NB4 (cell line): Measurements from ENCODE around the gene HDAC9.

Experiments
- DNase-seq: peaks from one replicate; pipeline ENCODE4 v3.0.0; 2010; ENCODE audit warnings: low read depth
- H3K4me3 ChIP-seq: one replicate; pipeline ENCODE4 v1.5.1; 2011; ENCODE audit warnings: mild to moderate bottlenecking, low read depth, low read length, moderate library complexity
- CTCF ChIP-seq: IDR thresholded peaks from one replicate; pipeline ENCODE4 v1.5.1; 2012; ENCODE audit warnings: low read depth, low read length
- MAX ChIP-seq: IDR thresholded peaks from 2 replicates; pipeline ENCODE4 v1.6.1; 2011; ENCODE audit warnings: low read depth, low read length
- MYC ChIP-seq: IDR thresholded peaks from 2 replicates; pipeline ENCODE4 v1.6.1; 2011; ENCODE audit warnings: low read depth, low read length
- POLR2A ChIP-seq: IDR thresholded peaks from 2 replicates; pipeline ENCODE4 v1.6.1; 2011; ENCODE audit warnings: mild to moderate bottlenecking; ENCODE audit not compliant: insufficient read length; ENCODE audit errors: extremely low read depth

The HDAC9 gene

GRCh38 chr7:18520450-18521235 lies 25.1 kb downstream of the HDAC9 start:
- DNase-seq, result peak; percentile 8
- H3K4me3 ChIP-seq, result no peak overlapping the region

GRCh38 chr7:18521236-18521589 lies 25.7 kb downstream of the HDAC9 start:
- TF ChIP-seq POLR2A, result no peak
- no peak for TF ChIP-seq MYC
- TF ChIP-seq CTCF, result no peak
- no peak for TF ChIP-seq MAX
- no peak overlapping the region for H3K4me3 ChIP-seq
- DNase-seq, result no peak

More at GRCh38 chr7:18520450-18521235, 25.1 kb downstream of the HDAC9 start:
- no peak for TF ChIP-seq CTCF
- no peak for TF ChIP-seq MAX
- no peak for TF ChIP-seq MYC
- no peak for TF ChIP-seq POLR2A

GRCh38 chr7:18521945-18522566 lies 26.5 kb downstream of the HDAC9 start:
- DNase-seq, result no peak
- TF ChIP-seq CTCF, result no peak
- no peak for TF ChIP-seq MAX
- TF ChIP-seq POLR2A, result no peak
- TF ChIP-seq MYC, result no peak
- H3K4me3 ChIP-seq, result no peak overlapping the region

GRCh38 chr7:18524248-18524647 lies 28.7 kb downstream of the HDAC9 start:
- DNase-seq, result no peak
- no peak overlapping the region for H3K4me3 ChIP-seq
- no peak for TF ChIP-seq MYC
- no peak for TF ChIP-seq MAX
- TF ChIP-seq POLR2A, result no peak
- no peak for TF ChIP-seq CTCF

- TF ChIP-seq CTCF (no peak), POLR2A (no peak), MAX (no peak), MYC (no peak)
- DNase-seq, result no peak
- no peak overlapping the region for H3K4me3 ChIP-seq
Observed at GRCh38 chr7:18526368-18526878, 30.9 kb downstream of the HDAC9 start.
